Pancreas (tissue), 10 donors: ENCODE data around the gene CORT. TPM values are rescaled to one million over a fixed set of nuclear protein-coding genes. Genes with fewer than 3 reads are reported as not detected.
A peak's percentile ranks its signal among the peaks of the same experiment; 100 is the strongest.

Experiments used
- ATAC-seq, 4 donors: fragments of 200-7000 bp; cut with Tn5 transposase; one replicate each; pipeline versions ENCODE4 v1.8.0 to v1.9.1; 2020; ENCODE audit warnings: mild to moderate bottlenecking in 4 of 4, moderate library complexity in 4 of 4
- DNase-seq, 6 donors: peaks; one replicate each; pipeline ENCODE4 v3.0.0-alpha.2; 2020
- FAIRE-seq: peaks from 2 replicates; lab custom pipeline; 2012; peaks lifted over from hg19 to GRCh38; lab: Jason Lieb, UNC
- H3K27ac ChIP-seq, 4 donors: fragments of 200-600 bp; sonication (generic); 1 replicate in 3 of 4; 2 replicates in 1 of 4; pipeline versions ENCODE4 v1.5.0 to v1.8.0; 2020
- H3K27me3 ChIP-seq, 4 donors: fragments of 200-600 bp; one replicate each; pipeline ENCODE4 v1.8.0; 2021
- H3K36me3 ChIP-seq, 3 donors: fragments of 200-600 bp; sonication (generic) in 1 of 3; one replicate each; pipeline versions ENCODE4 v1.5.0 to v1.8.0; 2020 to 2021
- H3K4me1 ChIP-seq, 3 donors: fragments of 200-600 bp; one replicate each; pipeline ENCODE4 v1.8.0; 2021
- H3K4me3 ChIP-seq, 4 donors: fragments of 200-600 bp; sonication (generic) in 2 of 4; one replicate each; pipeline versions ENCODE4 v1.5.0 to v1.8.0; 2020 to 2021
- H3K9me3 ChIP-seq, 4 donors: fragments of 200-600 bp; one replicate each; pipeline ENCODE4 v1.8.0; 2021
- CTCF ChIP-seq, 4 donors: fragments of 200-600 bp; sonication (generic) in 3 of 4; IDR thresholded peaks; one replicate each; pipeline versions ENCODE4 v1.5.0 to v1.8.0; 2021; ENCODE audit warnings: antibody characterized with exemption in 4 of 4
- WGBS, 2 donors: extraction: QIAGEN DNeasy Blood & Tissue Kit; methylation state at CpG; one replicate each; pipeline ENCODE4 v1.1.7; 2013; 5-methylcytosine and 5-hydroxymethylcytosine counted together
- intact Hi-C, 3 donors: fragments of 100-400 bp; cut with DNase I; formaldehyde crosslinking; loops; one replicate each; pipeline versions ENCODE4 v1.11.1 to v1.14.2; 2022
- polyA plus RNA-seq, 2 donors: library from polyadenylated mRNA; stranded (reverse); fragments of 200-250 nt; gene quantifications; one replicate each; pipeline ENCODE4 v1.2.3, GENCODE V29; 2013
- total RNA-seq, 6 donors: library from RNA; stranded (reverse); fragmentation: NEBNext Ultra II Directional in 4 of 6; extraction: Animal tissue kit (Norgen Biotek cat#: 25700) in 4 of 6; gene quantifications; one replicate each; pipeline versions ENCODE4 v1.2.1 to v1.2.4, GENCODE V29; 2021 to 2023
- donor health status: healthy with polysubstance abuse.
- donor health status: DM: no; HTN: no; CAD: no; lungs with moderate emphysema.
- donor health status: DM: no; HTN: no; CAD: no.
- donor health status: control.
- donor health status: control.
- donor health status: Bipolar disorder and iron deficiency.
- donor health status: DM: yes; HTN: yes; CAD: no.
- donor health status: DM: no; HTN: no; CAD: no.
- donor health status: DM: no; HTN: no; CAD: no.
- donor health status: DM: yes; HTN: yes; CAD: no.

CORT gene
- total and polyA plus RNA-seq, 8 donors: 0.22 to 0.85 (median 0.34) TPM; not detected in 5

GRCh38 chr1:10475510-10475909 lies 25.7 kb downstream of the CORT start:
- TF ChIP-seq CTCF (IDR thresholded peaks at IDR 0.05): no peak
- intact Hi-C loops: no loop called here
- FAIRE-seq (no peak), ATAC-seq (peak in 1 of 4 donors; percentile 1), DNase-seq (no peak)
- 1% methylated on average over 13 of the region's 13 CpGs for WGBS, 2 donors
- Histone ChIP-seq H3K27me3 (no peaks in the 10 kb centered on the region), H3K4me3 (peak overlapping the region; percentile 72 to 94 (median 89)), H3K4me1 (peaks cover 7 to 19% (median 16%) of the 10 kb centered on the region in 3 donors), H3K9me3 (no peaks in the 10 kb centered on the region), H3K36me3 (no peaks in the 10 kb centered on the region), H3K27ac (peak overlapping the region in 3 of 4 donors; percentile 39 to 74 (median 72))

GRCh38 chr1:10479296-10479695 lies 29.5 kb downstream of the CORT start:
- H3K27ac ChIP-seq: no peak overlapping the region
- FAIRE-seq: no peak
- DNase-seq: no peak
- TF ChIP-seq CTCF (IDR thresholded peaks at IDR 0.05): no peak
- no peak for ATAC-seq
- intact Hi-C loops: no loop called here
- no peaks in the 10 kb centered on the region for H3K9me3 ChIP-seq
- H3K27me3 ChIP-seq: no peaks in the 10 kb centered on the region
- 74 to 78% methylated on average over 8 of the region's 8 CpGs for WGBS, 2 donors
- no peak overlapping the region for H3K4me3 ChIP-seq
- no peaks in the 10 kb centered on the region for H3K36me3 ChIP-seq
- peaks cover 7 to 8% (median 7%) of the 10 kb centered on the region in 3 donors for H3K4me1 ChIP-seq

GRCh38 chr1:10480614-10481013 lies 30.8 kb downstream of the CORT start:
- Histone ChIP-seq H3K4me3 (no peak overlapping the region), H3K9me3 (no peaks in the 10 kb centered on the region), H3K27ac (no peak overlapping the region), H3K27me3 (no peaks in the 10 kb centered on the region), H3K36me3 (no peaks in the 10 kb centered on the region), H3K4me1 (peaks cover 7 to 8% (median 7%) of the 10 kb centered on the region in 3 donors)
- intact Hi-C loops: no loop called here
- no peak for ATAC-seq
- no peak for DNase-seq
- TF ChIP-seq CTCF (IDR thresholded peaks at IDR 0.05): no peak
- WGBS, 2 donors: 45 to 60% methylated on average over 2 of the region's 2 CpGs
- FAIRE-seq: no peak

GRCh38 chr1:10484521-10484920 lies 34.7 kb downstream of the CORT start:
- no peak for DNase-seq
- Histone ChIP-seq H3K36me3 (no peaks in the 10 kb centered on the region), H3K4me3 (no peak overlapping the region), H3K27me3 (no peaks in the 10 kb centered on the region), H3K9me3 (no peaks in the 10 kb centered on the region), H3K27ac (no peak overlapping the region), H3K4me1 (no peaks in the 10 kb centered on the region)
- intact Hi-C loops: no loop called here
- TF ChIP-seq CTCF (IDR thresholded peaks at IDR 0.05): no peak
- peak in 3 of 4 donors; percentile 15 to 52 (median 47) for ATAC-seq
- 90 to 92% methylated on average over 6 of the region's 6 CpGs for WGBS, 2 donors
- no peak for FAIRE-seq

- intact Hi-C loops: loop anchor here in 1 of 3 donors (5.0 kb wide), 1 partner anchor 57 kb away; the partner anchor contains the start of gene CENPS
- H3K27me3 ChIP-seq: no peaks in the 10 kb centered on the region
- H3K27ac ChIP-seq: no peak overlapping the region
- no peaks in the 10 kb centered on the region for H3K4me1 ChIP-seq
- 34 to 48% methylated on average over 4 of the region's 4 CpGs for WGBS, 2 donors
- FAIRE-seq (no peak), DNase-seq (no peak), ATAC-seq (no peak)
- H3K9me3 ChIP-seq: no peaks in the 10 kb centered on the region
- H3K36me3 ChIP-seq: no peaks in the 10 kb centered on the region
- H3K4me3 ChIP-seq: no peak overlapping the region
- TF ChIP-seq CTCF (IDR thresholded peaks at IDR 0.05): no peak
Measured at GRCh38 chr1:10489291-10490055, 39.6 kb downstream of the CORT start.
